Effector memory CD4-positive, alpha-beta T cell (primary cell): ENCODE measurements around the gene CD93.

Experiments
- DNase-seq, 3 donors: peaks; one replicate each; pipeline ENCODE4 v3.0.0-alpha.2; 2020
- H3K27ac ChIP-seq: 2 replicates; pipeline ENCODE4 v1.7.0; 2013; ENCODE audit warnings: mild to moderate bottlenecking, low read length, moderate library complexity; ENCODE audit not compliant: insufficient read depth, poor library complexity, severe bottlenecking
- H3K27me3 ChIP-seq: replicated peaks from 2 replicates; pipeline ENCODE4 v1.7.0; 2013; ENCODE audit warnings: mild to moderate bottlenecking, low read length; ENCODE audit not compliant: insufficient read depth, control insufficient read depth, poor library complexity, severe bottlenecking
- H3K36me3 ChIP-seq: 2 replicates; pipeline ENCODE4 v1.7.0; 2013; ENCODE audit warnings: mild to moderate bottlenecking, low read length, moderate library complexity; ENCODE audit not compliant: control insufficient read depth, insufficient read depth
- H3K4me1 ChIP-seq: 2 replicates; pipeline ENCODE4 v1.7.0; 2013; ENCODE audit warnings: low read length, mild to moderate bottlenecking; ENCODE audit not compliant: control insufficient read depth, insufficient read depth, poor library complexity, severe bottlenecking
- H3K4me3 ChIP-seq: 2 replicates; pipeline ENCODE4 v1.7.0; 2013; ENCODE audit warnings: low read length, low read depth, mild to moderate bottlenecking; ENCODE audit not compliant: insufficient read depth, poor library complexity, severe bottlenecking
- H3K9me3 ChIP-seq: 2 replicates; pipeline ENCODE4 v1.7.0; 2013; ENCODE audit warnings: mild to moderate bottlenecking, low read length, moderate library complexity; ENCODE audit not compliant: control insufficient read depth
- total RNA-seq, 3 donors: gene quantifications; one replicate each; lab custom pipeline; 2026; lab: John Stamatoyannopoulos, UW

The CD93 gene, protein sequence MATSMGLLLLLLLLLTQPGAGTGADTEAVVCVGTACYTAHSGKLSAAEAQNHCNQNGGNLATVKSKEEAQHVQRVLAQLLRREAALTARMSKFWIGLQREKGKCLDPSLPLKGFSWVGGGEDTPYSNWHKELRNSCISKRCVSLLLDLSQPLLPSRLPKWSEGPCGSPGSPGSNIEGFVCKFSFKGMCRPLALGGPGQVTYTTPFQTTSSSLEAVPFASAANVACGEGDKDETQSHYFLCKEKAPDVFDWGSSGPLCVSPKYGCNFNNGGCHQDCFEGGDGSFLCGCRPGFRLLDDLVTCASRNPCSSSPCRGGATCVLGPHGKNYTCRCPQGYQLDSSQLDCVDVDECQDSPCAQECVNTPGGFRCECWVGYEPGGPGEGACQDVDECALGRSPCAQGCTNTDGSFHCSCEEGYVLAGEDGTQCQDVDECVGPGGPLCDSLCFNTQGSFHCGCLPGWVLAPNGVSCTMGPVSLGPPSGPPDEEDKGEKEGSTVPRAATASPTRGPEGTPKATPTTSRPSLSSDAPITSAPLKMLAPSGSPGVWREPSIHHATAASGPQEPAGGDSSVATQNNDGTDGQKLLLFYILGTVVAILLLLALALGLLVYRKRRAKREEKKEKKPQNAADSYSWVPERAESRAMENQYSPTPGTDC
- 3.0 to 6.6 (median 5.0) reads per million in 3 donors for total RNA-seq

DNA sequence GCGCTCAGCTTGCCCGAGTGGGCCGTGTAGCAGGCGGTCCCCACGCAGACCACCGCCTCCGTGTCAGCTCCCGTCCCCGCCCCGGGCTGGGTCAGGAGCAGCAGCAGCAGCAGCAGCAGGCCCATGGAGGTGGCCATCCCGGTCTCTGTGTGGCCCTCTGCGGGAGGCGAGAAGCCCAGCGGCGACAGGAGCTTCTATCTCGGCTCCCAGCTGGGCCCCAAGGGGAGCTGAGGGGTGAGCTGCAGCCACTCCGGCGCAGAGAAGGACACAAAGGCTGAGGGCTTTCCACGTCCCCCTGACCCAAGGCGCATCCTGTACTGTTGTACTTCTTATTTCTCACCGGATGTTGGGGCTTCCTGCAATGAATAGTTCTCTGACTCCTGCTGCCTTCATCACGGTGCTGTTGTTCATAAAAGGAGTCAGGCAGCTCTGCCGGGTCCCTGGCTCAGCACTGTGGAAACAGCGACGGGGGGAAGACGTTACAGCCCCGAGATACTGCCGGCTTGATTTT lies at the start of gene CD93:
Gene CD93, minus strand, starts transcription at position 269 of the 511 bp plus-strand sequence. Its CDS starts 132 bp downstream, at position 137.
- peak in 1 of 3 donors; percentile 6 for DNase-seq
- H3K36me3 ChIP-seq = no peaks in the 10 kb centered on the region
- no peaks in the 10 kb centered on the region for H3K27me3 ChIP-seq
- no peak within 1 kb of the TSS for H3K4me3 ChIP-seq
- peaks cover 5% of the 10 kb centered on the region for H3K4me1 ChIP-seq
- no peak within 1 kb of the TSS for H3K27ac ChIP-seq
- H3K9me3 ChIP-seq = no peaks in the 10 kb centered on the region

DNA sequence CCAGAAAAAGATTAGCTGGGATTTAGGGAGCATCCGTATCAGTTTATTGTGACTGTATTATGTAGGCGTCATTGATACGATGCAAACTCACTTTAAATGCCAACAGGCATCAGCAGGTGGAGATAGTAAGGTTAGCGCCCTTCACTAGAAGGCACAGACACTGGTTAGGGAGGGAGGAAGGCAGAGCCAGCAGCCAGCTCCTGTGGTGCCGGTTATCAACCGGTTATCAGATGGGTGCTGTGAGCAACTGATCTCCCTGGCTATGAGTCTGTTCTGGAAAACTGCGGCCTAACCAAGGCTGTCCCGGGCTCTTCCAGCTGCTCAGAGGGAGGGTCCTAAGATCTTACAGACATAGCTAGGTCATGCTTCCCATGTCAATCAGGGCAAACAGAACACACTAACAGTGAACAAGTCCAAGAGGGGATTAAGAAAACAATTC lies 47.5 kb upstream of the CD93 start:
- H3K27me3 ChIP-seq = no peaks in the 10 kb centered on the region
- no peaks in the 10 kb centered on the region for H3K36me3 ChIP-seq
- H3K27ac ChIP-seq = no peak overlapping the region
- no peaks in the 10 kb centered on the region for H3K9me3 ChIP-seq
- H3K4me1 ChIP-seq = peaks cover 5% of the 10 kb centered on the region
- no peak overlapping the region for H3K4me3 ChIP-seq
- DNase-seq = no peak

DNA sequence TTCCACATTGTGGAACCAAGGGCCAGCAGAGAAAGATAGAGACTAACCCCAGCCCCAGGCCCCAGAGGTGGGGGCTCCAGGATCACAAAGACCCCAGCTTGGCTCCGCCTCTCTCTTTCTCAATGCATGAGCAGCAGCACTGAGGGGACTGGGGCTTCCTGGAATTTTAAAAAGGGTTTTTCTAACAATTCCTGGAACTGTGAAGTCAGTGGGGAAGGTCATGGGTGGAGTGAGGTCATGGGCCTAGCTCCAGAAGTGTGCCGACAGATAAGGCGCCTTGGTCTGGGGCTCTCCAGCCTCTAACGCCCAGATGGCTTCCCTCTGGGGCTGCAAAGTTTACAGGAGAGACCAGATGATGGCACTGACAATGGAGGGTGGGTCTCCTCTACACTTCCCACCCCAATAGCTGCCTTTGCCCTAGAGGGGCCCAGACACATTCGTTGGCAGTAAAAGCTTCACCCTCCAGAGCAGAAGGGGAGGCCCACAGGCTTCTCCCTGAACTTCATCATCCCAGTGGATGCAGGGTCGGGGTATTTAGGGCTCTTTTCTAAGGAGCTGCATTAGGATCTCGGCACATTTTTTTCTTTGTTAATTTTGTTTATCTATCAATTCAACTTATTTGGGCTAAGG lies 46.9 kb upstream of the CD93 start:
- Histone ChIP-seq H3K36me3 (no peaks in the 10 kb centered on the region), H3K27ac (no peak overlapping the region), H3K4me3 (no peak overlapping the region), H3K27me3 (no peaks in the 10 kb centered on the region), H3K9me3 (no peaks in the 10 kb centered on the region), H3K4me1 (peaks cover 9% of the 10 kb centered on the region)
- DNase-seq = no peak

DNA sequence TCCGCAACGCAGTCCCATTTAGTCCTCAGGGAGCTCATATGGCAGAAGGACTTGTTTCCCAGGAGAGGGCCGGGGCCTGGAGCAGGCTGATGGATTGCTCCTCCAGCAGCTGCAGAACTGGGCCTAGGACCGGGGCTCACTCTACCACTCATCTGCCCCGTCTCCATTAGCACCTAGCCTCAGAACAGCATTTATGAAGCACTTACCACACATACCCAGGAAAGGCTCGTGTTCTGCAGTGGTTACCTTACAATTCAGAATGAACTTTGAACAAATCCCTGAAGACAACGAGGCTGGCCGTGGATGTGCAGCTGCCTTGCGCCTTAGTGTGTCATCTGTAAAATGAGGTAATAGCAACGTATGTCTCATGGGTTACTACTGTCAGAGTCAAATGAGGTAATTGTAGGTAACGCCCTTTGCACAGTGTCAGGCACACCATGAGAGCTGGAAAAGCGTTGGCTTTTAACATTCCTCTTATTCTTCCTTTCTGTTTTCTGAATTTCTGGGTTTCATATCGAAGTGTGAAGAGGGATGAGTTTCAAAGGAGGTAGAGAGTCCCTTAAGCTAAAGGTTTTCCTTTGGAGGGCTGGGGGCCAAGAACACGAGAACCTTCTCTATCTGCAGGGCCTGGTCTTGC lies 46.3 kb upstream of the CD93 start:
- Histone ChIP-seq H3K9me3 (no peaks in the 10 kb centered on the region), H3K36me3 (no peaks in the 10 kb centered on the region), H3K4me3 (no peak overlapping the region), H3K4me1 (peaks cover 11% of the 10 kb centered on the region), H3K27ac (no peak overlapping the region), H3K27me3 (no peaks in the 10 kb centered on the region)
- DNase-seq = no peak

DNA sequence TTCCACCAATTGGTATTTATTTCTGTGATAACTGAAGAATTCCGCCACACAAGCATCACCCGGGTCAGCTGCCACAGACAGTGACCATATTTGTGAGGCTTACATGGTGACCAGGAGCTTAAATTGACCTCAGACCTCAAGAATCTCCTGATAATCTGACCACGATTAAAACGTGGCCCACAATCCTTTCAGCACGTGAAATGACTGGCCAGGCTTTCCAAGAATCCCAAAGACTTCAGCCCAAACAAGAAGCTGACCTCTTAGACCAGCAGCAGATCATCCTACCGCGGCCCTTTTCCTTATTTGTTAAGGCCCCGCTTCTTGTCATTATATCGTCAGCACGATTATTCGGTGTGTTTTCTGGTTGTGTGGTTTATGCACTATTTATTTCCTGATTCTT lies 45.6 kb upstream of the CD93 start:
- no peaks in the 10 kb centered on the region for H3K9me3 ChIP-seq
- no peaks in the 10 kb centered on the region for H3K27me3 ChIP-seq
- H3K36me3 ChIP-seq = no peaks in the 10 kb centered on the region
- H3K4me1 ChIP-seq = peaks cover 11% of the 10 kb centered on the region
- H3K27ac ChIP-seq = no peak overlapping the region
- DNase-seq = no peak
- H3K4me3 ChIP-seq = no peak overlapping the region

DNA sequence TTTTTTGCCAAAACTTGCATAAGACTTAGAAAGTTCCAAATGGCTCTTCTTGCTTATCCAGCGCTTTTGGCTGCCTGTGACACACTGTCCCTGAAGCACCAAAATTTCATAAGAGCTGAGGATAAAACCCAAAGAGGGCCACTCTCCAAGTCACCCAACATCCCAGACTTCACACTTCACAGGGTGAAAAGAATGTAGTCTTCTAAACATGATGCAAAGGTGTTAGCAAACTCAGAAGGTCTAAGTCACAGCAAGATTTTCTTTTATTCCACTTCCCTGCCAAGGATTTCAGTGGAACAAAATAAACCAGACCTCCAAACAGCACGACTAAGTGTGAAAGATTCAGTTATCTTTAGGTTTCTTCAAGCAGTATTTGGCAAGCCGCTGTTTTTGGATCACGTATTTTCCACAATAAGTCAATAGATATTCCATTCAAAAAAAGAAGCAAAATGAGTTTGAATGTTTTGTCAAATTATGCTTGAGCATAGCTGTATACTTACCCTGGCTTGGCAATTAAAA lies 44.6 kb upstream of the CD93 start:
- H3K4me1 ChIP-seq = peaks cover 11% of the 10 kb centered on the region

DNA sequence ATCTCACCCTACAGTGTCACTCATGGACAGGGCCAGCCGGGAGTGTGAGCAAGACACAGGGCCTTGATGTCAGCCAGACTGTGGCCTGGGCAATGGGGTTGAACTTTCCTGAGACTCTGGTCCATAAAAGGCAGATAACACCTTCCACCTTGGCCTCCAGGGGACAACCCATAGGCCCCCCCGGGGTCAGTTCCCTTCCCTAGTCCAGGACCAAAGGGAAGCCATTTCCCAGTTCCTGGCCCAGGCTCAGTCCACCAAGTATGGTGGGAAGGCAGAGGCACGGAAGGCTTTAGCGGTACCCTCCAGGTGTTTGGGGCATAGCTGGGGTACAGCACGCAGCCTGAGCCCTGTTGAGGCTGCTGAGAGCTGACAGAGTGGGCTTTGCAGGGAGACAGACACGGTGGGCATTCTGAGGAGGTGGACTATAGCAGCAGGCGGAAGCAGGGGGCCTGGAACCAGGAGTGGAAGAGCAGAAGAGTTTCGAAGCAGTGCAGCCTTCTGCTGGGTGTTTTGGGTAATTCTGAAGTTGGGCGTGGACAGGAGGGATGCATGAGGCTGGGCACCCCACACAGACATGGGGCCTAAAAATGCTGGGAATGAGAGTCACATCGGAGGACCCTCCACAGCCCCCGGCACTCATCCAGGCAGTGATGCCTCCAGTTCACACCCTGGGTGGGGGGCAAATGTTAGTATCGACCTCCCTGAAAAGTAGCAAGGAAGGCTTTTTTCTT lies 43.9 kb upstream of the CD93 start:
- Histone ChIP-seq H3K27me3 (no peaks in the 10 kb centered on the region), H3K4me3 (no peak overlapping the region), H3K27ac (no peak overlapping the region), H3K4me1 (peaks cover 11% of the 10 kb centered on the region), H3K36me3 (no peaks in the 10 kb centered on the region), H3K9me3 (no peaks in the 10 kb centered on the region)
- no peak for DNase-seq

More for the DNA sequence above, 44.6 kb upstream of the CD93 start:
- Histone ChIP-seq H3K9me3 (no peaks in the 10 kb centered on the region), H3K27ac (no peak overlapping the region), H3K4me3 (no peak overlapping the region), H3K27me3 (no peaks in the 10 kb centered on the region), H3K36me3 (no peaks in the 10 kb centered on the region)
- DNase-seq = no peak

DNA sequence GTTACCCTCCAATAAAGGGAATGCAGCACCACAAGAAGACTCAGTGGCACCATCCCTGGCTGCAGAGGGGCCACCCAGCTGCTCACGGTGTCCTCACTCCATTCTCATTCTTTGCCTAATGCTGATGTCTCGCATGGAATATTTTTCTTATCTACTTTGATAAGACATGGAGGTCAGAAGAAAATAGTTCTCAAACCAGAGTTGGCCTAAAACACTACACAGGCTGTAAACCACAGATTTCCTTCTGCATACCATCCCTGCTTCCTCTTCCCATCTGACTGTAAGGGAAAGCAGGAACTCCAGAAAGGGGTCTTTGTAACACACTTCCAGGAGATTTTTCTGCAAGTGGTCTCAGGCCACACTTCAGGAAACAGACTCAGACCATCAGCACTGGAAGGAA lies 43.1 kb upstream of the CD93 start:
- Histone ChIP-seq H3K36me3 (no peaks in the 10 kb centered on the region), H3K27ac (no peak overlapping the region), H3K9me3 (no peaks in the 10 kb centered on the region), H3K27me3 (no peaks in the 10 kb centered on the region), H3K4me1 (peaks cover 11% of the 10 kb centered on the region), H3K4me3 (no peak overlapping the region)
- DNase-seq = no peak

DNA sequence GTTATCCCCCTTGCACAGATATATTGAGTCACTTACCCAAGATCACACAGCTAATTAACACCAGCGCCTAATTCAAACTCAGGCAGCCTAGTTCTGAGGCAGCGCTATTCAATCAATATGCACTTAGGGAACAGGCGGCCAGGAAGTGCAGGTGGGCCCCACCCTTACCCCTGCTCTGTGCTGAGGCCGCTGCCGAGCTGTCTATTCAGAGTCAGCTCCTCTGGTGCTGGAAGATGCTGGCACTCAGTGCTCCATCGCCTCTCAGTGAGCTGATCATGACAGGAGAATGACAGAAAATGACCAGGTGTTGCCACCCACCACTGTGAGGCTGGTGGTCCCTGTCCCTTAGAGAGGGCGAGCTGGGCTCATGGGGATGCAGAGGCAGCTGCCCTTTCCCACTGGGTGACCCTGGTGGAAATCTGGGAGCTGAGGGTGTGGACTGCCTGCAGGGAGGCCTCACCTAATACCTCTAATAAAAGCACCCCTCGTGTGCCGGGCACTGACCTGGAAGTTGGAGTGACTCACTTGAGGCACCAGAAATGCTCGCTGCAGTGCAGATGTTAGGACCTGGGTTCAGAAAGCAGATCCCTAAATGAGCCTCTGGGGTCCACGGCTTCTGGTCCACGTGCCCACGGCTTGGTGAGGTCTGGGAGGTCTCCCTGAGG lies 42.5 kb upstream of the CD93 start:
- H3K27ac ChIP-seq = no peak overlapping the region
- DNase-seq = no peak
- H3K9me3 ChIP-seq = no peaks in the 10 kb centered on the region
- no peak overlapping the region for H3K4me3 ChIP-seq
- no peaks in the 10 kb centered on the region for H3K36me3 ChIP-seq
- H3K4me1 ChIP-seq = peaks cover 11% of the 10 kb centered on the region
- no peaks in the 10 kb centered on the region for H3K27me3 ChIP-seq
